H1 (cell line): Measurements from ENCODE around the gene BRD1. TPM values are rescaled to one million over a fixed set of nuclear protein-coding genes. Genes with fewer than 3 reads are reported as not detected.

ENCODE experiments used
- BACH1 ChIP-seq: IDR thresholded peaks from 2 replicates; pipeline ENCODE4 v1.6.1; 2012; ENCODE audit warnings: low read length, improper control_type of control experiment
- CHD1 ChIP-seq: IDR thresholded peaks from 2 replicates; pipeline ENCODE4 v1.6.1; 2012; ENCODE audit warnings: low read depth, low read length, improper control_type of control experiment
- EP300 ChIP-seq, 2 experiments: IDR thresholded peaks; 1 replicate in 1 of 2; 2 replicates in 1 of 2; pipeline ENCODE4 v1.6.1; 2011 to 2012; ENCODE audit warnings: low read depth in 2 of 2, low read length in 2 of 2, mild to moderate bottlenecking in 2 of 2, borderline replicate concordance in 1 of 2, inconsistent platforms in 1 of 2, moderate library complexity in 1 of 2
- HDAC2 ChIP-seq, 2 experiments: fragments of 300-600 bp in 1 of 2; sonication (generic) in 1 of 2; IDR thresholded peaks; 2 replicates each; pipeline ENCODE4 v1.6.1; 2011 to 2012; ENCODE audit warnings: low read depth in 2 of 2, low read length in 2 of 2, mild to moderate bottlenecking in 2 of 2, moderate library complexity in 2 of 2, borderline replicate concordance in 1 of 2, inconsistent platforms in 1 of 2
- SIN3A ChIP-seq, 2 experiments: IDR thresholded peaks in 1 of 2; conservative IDR thresholded peaks in 1 of 2; 2 replicates each; pipeline ENCODE4 v1.6.1; 2011 to 2012; ENCODE audit warnings: low read length in 2 of 2, improper control_type of control experiment in 1 of 2, low read depth in 1 of 2, mild to moderate bottlenecking in 1 of 2
- SIX5 ChIP-seq: IDR thresholded peaks from 2 replicates; pipeline ENCODE4 v1.6.1; 2011; ENCODE audit warnings: mild to moderate bottlenecking, low read depth, low read length
- polyA plus RNA-seq, 7 experiments: library from polyadenylated mRNA; depleted of rRNA in 3 of 7; stranded (reverse) in 5 of 7; unstranded in 2 of 7; fragments of >200 nt in 5 of 7; fragments of 200-250 nt in 2 of 7; gene quantifications; 1 replicate in 5 of 7; 2 replicates in 1 of 7; 4 replicates in 1 of 7; pipeline versions ENCODE4 v1.2.1 to v1.2.3, GENCODE V29; 2011 to 2013; ENCODE audit warnings: missing spikeins in 2 of 7, mixed read lengths in 2 of 7
- total RNA-seq: library from RNA; stranded (reverse); fragmentation: NEBNext Ultra II Directional; extraction: Animal tissue kit (Norgen Biotek cat#: 25700); gene quantifications from 2 replicates; pipeline ENCODE4 v1.2.1, GENCODE V29; 2021

Gene BRD1
- total and polyA plus RNA-seq, 2 of the 8 experiments (the other 6 are each of a cell fraction or from before 2014, with no cell fraction given) = 6.8 to 34.0 TPM

- TF ChIP-seq CHD1 (no peak), EP300 (IDR thresholded peaks at IDR 0.05; ENCODE audit: borderline replicate concordance in 1 of 2, low read depth in 2 of 2, low read length in 2 of 2) (no peak), SIN3A (conservative IDR thresholded peaks at IDR 0.05 in 1 of 2, IDR thresholded peaks at IDR 0.05 in 1 of 2; ENCODE audit: low read depth in 1 of 2, low read length in 2 of 2) (no peak), SIX5 (no peak), BACH1 (no peak), HDAC2 (IDR thresholded peaks at IDR 0.05; ENCODE audit: borderline replicate concordance in 1 of 2, low read depth in 2 of 2, low read length in 2 of 2) (no peak)
These were observed 1.6 kb upstream of the BRD1 start (continued) for GRCh38 chr22:49829044-49829853.
